K562 (cell line): ENCODE measurements around the gene RPS23.

Source experiments
- EZH2 ChIP-seq: IDR thresholded peaks from 2 replicates; pipeline ENCODE4 v1.6.1; 2012; ENCODE audit warnings: low read depth, mild to moderate bottlenecking, inconsistent platforms, low read length, borderline replicate concordance
- FOXM1 ChIP-seq, 2 experiments: fragments of 450-650 bp in 1 of 2; sonication (generic) in 1 of 2; formaldehyde crosslinking in 1 of 2; IDR thresholded peaks; 2 replicates each; pipeline versions ENCODE4 v1.6.1 to v1.9.0; 2017 to 2022; ENCODE audit warnings: low read depth in 2 of 2, mild to moderate bottlenecking in 2 of 2, missing genetic modification reagents in 1 of 2, moderate library complexity in 1 of 2
- GATA2 ChIP-seq: sonication (generic); formaldehyde crosslinking; IDR thresholded peaks from 2 replicates; pipeline ENCODE4 v1.4.0; 2020; ENCODE audit warnings: mild to moderate bottlenecking, missing genetic modification reagents
- HMBOX1 ChIP-seq: sonication (generic); IDR thresholded peaks from 2 replicates; pipeline ENCODE4 v1.6.1; 2016
- OTX1 ChIP-seq: fragments of 450-650 bp; formaldehyde crosslinking; IDR thresholded peaks from 2 replicates; pipeline ENCODE4 v1.4.0; 2022; ENCODE audit warnings: mild to moderate bottlenecking
- POLR2A ChIP-seq: fragments of 450-650 bp; conservative IDR thresholded peaks from 2 replicates; pipeline ENCODE4 v1.6.1; 2016
- POLR2AphosphoS5 ChIP-seq: IDR thresholded peaks from 2 replicates; pipeline ENCODE4 v1.6.1; 2011; ENCODE audit warnings: mild to moderate bottlenecking, low read depth, low read length, moderate library complexity; ENCODE audit not compliant: control insufficient read depth, insufficient read depth
- SNRNP70 ChIP-seq: fragments of 200-400 bp; formaldehyde crosslinking; optimal IDR thresholded peaks from 2 replicates; pipeline ENCODE3; 2017; ENCODE audit warnings: low read depth, low read length
- ZNF232 ChIP-seq: sonication (generic); formaldehyde crosslinking; IDR thresholded peaks from 2 replicates; pipeline ENCODE4 v1.8.0; 2022; ENCODE audit warnings: mild to moderate bottlenecking, missing genetic modification reagents
- ZNF274 ChIP-seq: IDR thresholded peaks from 2 replicates; pipeline ENCODE4 v1.6.1; 2011; ENCODE audit warnings: low read depth, mild to moderate bottlenecking, low read length, moderate library complexity, borderline replicate concordance
- ZNF778 ChIP-seq: fragments of 450-650 bp; formaldehyde crosslinking; IDR thresholded peaks from 2 replicates; pipeline ENCODE4 v1.4.0; 2020; ENCODE audit warnings: mild to moderate bottlenecking, moderate library complexity

GRCh38 chr5:82290908-82291307 lies 12.8 kb upstream of the RPS23 start:
- TF ChIP-seq ZNF232 (CRISPR knock-in tag): no peak
- TF ChIP-seq POLR2AphosphoS5: no peak
- no peak for TF ChIP-seq SNRNP70
- TF ChIP-seq GATA2: no peak
- TF ChIP-seq ZNF274: no peak
- no peak for TF ChIP-seq FOXM1 (IDR thresholded peaks at IDR 0.05; ENCODE audit: low read depth)
- TF ChIP-seq FOXM1 (CRISPR knock-in tag; IDR thresholded peaks at IDR 0.05; ENCODE audit: low read depth): no peak
- no peak for TF ChIP-seq POLR2A
- TF ChIP-seq HMBOX1: no peak
- no peak for TF ChIP-seq OTX1 (CRISPR knock-in tag)
- no peak for TF ChIP-seq EZH2
- no peak for TF ChIP-seq ZNF778 (CRISPR knock-in tag)
